Lower lobe of right lung (tissue), 2 donors: Measurements from ENCODE around the gene TAF1C. TPM values are rescaled to one million over a fixed set of nuclear protein-coding genes. Genes with fewer than 3 reads are reported as not detected.

Source experiments
- ATAC-seq, 2 donors: fragments of 200-7000 bp; cut with Tn5 transposase; one replicate each; pipeline ENCODE4 v1.9.1; 2020 to 2022; ENCODE audit warnings: mild to moderate bottlenecking in 2 of 2, moderate library complexity in 2 of 2
- DNase-seq: peaks from one replicate; pipeline ENCODE4 v3.0.0-alpha.2; 2020
- H3K27ac ChIP-seq: fragments of 200-600 bp; one replicate; pipeline ENCODE4 v1.8.0; 2022
- H3K27me3 ChIP-seq: fragments of 200-600 bp; one replicate; pipeline ENCODE4 v1.8.0; 2022; ENCODE audit warnings: low read depth
- H3K36me3 ChIP-seq: fragments of 200-600 bp; one replicate; pipeline ENCODE4 v1.8.0; 2022; ENCODE audit warnings: mild to moderate bottlenecking
- H3K4me1 ChIP-seq: fragments of 200-600 bp; one replicate; pipeline ENCODE4 v1.8.0; 2022
- H3K4me3 ChIP-seq: fragments of 200-600 bp; one replicate; pipeline ENCODE4 v1.8.0; 2022; ENCODE audit warnings: mild to moderate bottlenecking
- H3K9me3 ChIP-seq: fragments of 200-600 bp; one replicate; pipeline ENCODE4 v1.8.0; 2022
- CTCF ChIP-seq: fragments of 200-600 bp; IDR thresholded peaks from one replicate; pipeline ENCODE4 v1.8.0; 2022; ENCODE audit warnings: antibody characterized with exemption, mild to moderate bottlenecking
- intact Hi-C: fragments of 100-400 bp; cut with DNase I; formaldehyde crosslinking; loops from one replicate; pipeline ENCODE4 v1.11.0; 2022
- total RNA-seq: library from RNA; stranded (reverse); fragmentation: NEBNext Ultra II Directional; extraction: Animal tissue kit (Norgen Biotek cat#: 25700); gene quantifications from one replicate; pipeline ENCODE4 v1.2.1, GENCODE V29; 2021
- donor health status: DM: no; HTN: yes; CAD: no; lungs with severe emphysema.

The TAF1C gene
- total RNA-seq, 1 donor from 2014 or later: 60.6 TPM

GRCh38 chr16:84196101-84196500 lies 9.2 kb upstream of the TAF1C start:
- no peak for DNase-seq
- intact Hi-C loops: no loop called here

GRCh38 chr16:84195201-84196093 lies 8.6 kb upstream of the TAF1C start:
- no peak for TF ChIP-seq CTCF
- no peak overlapping the region for H3K27ac ChIP-seq
- H3K4me1 ChIP-seq: no peaks in the 10 kb centered on the region
- peaks cover 15% of the 10 kb centered on the region for H3K27me3 ChIP-seq
- H3K4me3 ChIP-seq: no peak overlapping the region
- intact Hi-C loops: no loop called here
- no peaks in the 10 kb centered on the region for H3K9me3 ChIP-seq
- H3K36me3 ChIP-seq: no peaks in the 10 kb centered on the region
- DNase-seq: no peak
- ATAC-seq: no peak

More at GRCh38 chr16:84196101-84196500, 9.2 kb upstream of the TAF1C start:
- ATAC-seq: no peak
- Histone ChIP-seq H3K4me1 (no peaks in the 10 kb centered on the region), H3K9me3 (no peaks in the 10 kb centered on the region), H3K27me3 (peaks cover 15% of the 10 kb centered on the region), H3K36me3 (no peaks in the 10 kb centered on the region), H3K27ac (no peak overlapping the region), H3K4me3 (no peak overlapping the region)
- no peak for TF ChIP-seq CTCF

DNA sequence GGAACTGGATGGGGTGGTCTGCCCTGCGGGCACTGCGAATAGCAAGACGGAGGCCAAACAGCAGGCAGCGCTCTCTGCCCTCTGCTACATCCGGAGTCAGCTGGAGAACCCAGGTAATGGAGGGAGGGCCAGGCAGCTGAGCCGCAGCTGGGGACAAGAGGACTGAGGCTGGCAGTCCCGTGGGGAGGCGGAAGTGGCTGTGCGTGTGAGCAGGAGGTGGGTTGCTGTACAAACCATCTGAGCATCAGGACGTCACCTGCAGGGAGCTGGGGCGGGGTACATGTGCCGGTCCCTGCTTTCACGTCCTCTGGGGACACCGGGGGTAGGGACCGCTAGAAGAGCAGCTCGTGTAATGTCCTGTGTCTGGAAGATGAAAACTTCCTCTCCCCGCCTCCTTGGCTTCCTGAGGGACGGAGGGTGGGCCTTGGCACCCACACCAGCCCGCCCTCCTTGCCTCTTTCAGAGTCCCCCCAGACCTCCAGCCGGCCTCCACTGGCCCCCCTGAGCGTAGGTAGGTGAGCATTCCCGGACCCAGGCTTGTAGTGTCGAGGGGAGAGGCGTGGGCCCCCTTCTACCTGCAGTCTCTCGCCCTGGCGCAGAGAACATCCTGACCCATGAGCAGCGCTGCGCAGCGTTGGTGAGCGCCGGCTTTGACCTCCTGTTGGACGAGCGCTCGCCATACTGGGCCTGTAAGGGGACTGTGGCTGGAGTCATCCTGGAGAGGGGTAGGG lies 7.8 kb upstream of the TAF1C start:
- ATAC-seq: no peak

DNA sequence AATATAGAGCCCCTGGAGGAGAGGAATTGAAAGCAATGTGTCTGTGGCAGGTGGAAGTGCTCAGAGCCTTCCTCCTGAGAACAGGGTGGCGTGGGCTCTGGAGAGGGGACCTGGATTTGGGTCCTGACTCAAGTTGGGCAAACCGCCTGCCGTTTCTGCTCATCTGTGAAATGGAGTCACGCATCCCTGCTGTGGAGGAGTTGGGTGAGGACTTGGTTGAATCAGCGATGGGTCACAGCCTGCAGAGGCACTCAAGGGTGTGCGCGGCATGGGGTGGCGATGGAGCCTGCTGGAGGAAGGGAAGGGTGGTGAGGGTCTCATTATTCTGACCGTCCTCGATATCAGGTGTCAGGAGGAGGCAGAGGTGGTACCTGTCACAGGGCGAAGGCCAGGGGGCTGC lies 7.2 kb upstream of the TAF1C start:
- Histone ChIP-seq H3K27me3 (peaks cover 15% of the 10 kb centered on the region), H3K36me3 (no peaks in the 10 kb centered on the region), H3K4me1 (no peaks in the 10 kb centered on the region), H3K9me3 (no peaks in the 10 kb centered on the region), H3K4me3 (no peak overlapping the region), H3K27ac (no peak overlapping the region)
- ATAC-seq: no peak
- no peak for TF ChIP-seq CTCF
- DNase-seq: no peak
- intact Hi-C loops: no loop called here

More for the DNA sequence above, 7.8 kb upstream of the TAF1C start:
- Histone ChIP-seq H3K27me3 (peaks cover 15% of the 10 kb centered on the region), H3K36me3 (no peaks in the 10 kb centered on the region), H3K27ac (no peak overlapping the region), H3K4me3 (no peak overlapping the region), H3K9me3 (no peaks in the 10 kb centered on the region), H3K4me1 (no peaks in the 10 kb centered on the region)
- intact Hi-C loops: no loop called here
- TF ChIP-seq CTCF: no peak
- DNase-seq: no peak

- Histone ChIP-seq H3K27ac (no peak overlapping the region), H3K4me1 (no peaks in the 10 kb centered on the region), H3K9me3 (no peaks in the 10 kb centered on the region), H3K27me3 (peaks cover 15% of the 10 kb centered on the region), H3K36me3 (no peaks in the 10 kb centered on the region), H3K4me3 (no peak overlapping the region)
- no peak for ATAC-seq
- TF ChIP-seq CTCF: no peak
- DNase-seq: no peak
- intact Hi-C loops: no loop called here
These were observed 6.6 kb upstream of the TAF1C start for GRCh38 chr16:84193480-84193879.
